Amniotic stem cell (primary cell): Measurements from ENCODE around the gene MAN1C1.

ENCODE experiments used
- DNase-seq: peaks from one replicate; lab custom pipeline; 2025; lab: John Stamatoyannopoulos, UW

Gene MAN1C1

DNA sequence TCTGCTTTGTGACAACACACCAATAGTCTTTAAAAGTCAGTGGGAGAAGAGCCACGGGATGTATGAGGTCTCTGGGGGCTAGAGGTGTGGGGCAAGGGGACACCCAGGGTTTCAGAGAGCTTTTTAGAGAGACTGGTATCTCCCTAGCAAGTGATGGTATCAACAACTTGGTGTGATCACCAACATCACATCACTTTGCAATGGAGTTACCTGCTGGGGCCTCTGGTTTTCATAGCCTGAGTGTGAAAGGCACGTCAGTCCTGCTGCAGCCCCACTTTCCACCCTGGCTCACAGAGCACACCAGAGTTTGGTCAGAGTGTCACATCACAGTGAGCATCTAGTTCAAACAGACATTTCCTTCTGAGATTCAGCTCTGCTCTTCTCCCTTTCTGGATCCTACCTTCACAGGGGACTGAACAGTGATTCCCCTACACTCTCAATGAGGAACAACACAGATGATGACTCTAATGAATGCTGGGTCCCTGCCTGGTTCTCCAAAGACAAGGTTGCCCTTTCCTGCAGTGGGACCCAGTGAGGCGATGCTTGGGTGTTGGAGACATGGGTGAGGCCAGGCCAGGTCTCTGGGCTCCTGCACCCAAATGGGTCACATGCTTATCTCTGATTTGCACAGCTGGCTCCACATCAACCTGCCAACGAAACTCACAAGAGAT lies 2.0 kb upstream of the MAN1C1 start:
- no peak for DNase-seq

- no peak for DNase-seq
These were observed 1.4 kb upstream of the MAN1C1 start for GRCh38 chr1:25615172-25615541.

DNA sequence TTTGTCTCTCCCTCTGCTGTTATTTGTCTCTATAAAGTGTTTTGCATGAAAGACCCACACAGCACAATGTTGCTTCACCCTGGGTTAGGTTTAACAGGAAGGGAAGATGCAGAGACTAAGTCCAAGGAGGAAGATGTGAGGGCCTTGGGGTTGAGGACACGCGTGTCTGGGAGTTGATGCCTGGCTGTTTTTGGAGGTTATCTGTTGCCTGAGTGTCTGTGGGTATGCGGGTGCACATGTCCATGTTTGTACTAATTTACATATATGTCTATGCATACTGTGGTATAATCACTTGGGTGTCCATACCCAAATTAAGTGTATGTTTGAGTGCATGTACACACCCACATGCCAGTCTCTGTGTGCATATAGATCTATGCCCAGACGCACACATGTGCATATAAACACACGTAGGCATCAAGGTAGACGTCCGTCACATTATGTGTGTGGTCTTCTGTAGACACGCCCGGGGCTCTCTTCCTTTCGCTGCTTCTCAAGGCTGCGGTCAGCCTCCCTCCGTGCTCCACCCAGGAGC lies 962 bp upstream of the MAN1C1 start:
- no peak for DNase-seq

- DNase-seq, result no peak
These were observed 515 bp downstream of the MAN1C1 start for GRCh38 chr1:25616987-25617624.

DNA sequence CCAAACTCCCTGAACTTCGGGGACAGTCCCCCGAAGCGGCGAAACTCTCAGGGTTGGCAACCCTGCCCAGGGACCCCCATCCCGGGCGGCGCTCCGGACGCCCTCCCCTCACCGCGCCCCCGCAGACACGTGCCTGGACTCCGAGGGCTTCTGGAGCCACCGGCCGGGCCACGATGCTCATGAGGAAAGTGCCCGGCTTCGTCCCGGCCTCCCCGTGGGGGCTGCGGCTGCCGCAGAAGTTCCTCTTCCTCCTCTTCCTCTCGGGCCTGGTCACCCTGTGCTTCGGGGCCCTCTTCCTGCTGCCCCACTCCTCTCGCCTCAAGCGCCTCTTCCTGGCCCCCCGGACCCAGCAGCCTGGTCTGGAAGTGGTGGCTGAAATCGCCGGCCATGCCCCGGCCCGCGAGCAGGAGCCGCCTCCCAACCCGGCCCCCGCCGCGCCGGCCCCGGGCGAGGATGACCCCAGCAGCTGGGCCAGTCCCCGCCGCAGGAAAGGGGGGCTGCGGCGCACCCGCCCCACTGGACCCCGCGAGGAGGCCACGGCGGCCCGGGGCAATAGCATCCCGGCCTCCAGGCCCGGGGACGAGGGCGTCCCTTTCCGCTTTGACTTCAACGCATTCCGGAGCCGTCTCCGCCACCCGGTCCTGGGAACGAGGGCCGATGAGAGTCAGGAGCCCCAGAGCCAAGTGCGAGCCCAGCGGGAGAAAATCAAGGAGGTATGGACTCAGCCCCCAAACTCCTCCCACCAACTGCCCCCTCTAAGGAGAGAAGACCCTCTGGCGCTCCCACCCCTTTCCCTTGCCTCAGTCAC lies 1.2 kb downstream of the MAN1C1 start:
- DNase-seq, result no peak

- no peak for DNase-seq
These were observed 1.8 kb downstream of the MAN1C1 start for GRCh38 chr1:25618433-25618808.

GRCh38 chr1:25619101-25619890 lies 2.7 kb downstream of the MAN1C1 start:
- DNase-seq, result no peak

- no peak for DNase-seq
These were observed 3.6 kb downstream of the MAN1C1 start for GRCh38 chr1:25620211-25620610.

- DNase-seq, result no peak
These were observed 4.2 kb downstream of the MAN1C1 start for GRCh38 chr1:25620701-25621350.

DNA sequence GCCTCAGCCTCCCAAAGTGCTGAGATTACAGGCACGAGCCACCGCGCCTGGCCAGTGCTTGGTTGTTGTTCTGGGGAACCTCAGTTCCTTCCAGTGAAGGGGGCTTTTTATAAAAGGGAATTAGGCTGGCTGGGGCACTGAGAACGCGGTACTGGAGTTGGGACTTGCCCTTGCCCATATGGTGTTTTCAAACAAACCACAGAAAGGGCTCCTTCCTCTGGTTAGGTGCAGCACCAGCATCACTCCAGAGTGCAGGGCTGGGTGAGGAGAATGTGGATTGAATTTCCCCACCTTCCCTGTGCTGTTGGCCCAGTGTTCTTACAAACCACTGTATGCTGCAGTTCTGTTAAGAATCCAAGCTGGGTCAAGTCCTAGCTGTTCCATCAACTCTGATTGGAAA lies 5.3 kb downstream of the MAN1C1 start:
- no peak for DNase-seq

GRCh38 chr1:25622531-25622930 lies 5.9 kb downstream of the MAN1C1 start:
- no peak for DNase-seq

DNA sequence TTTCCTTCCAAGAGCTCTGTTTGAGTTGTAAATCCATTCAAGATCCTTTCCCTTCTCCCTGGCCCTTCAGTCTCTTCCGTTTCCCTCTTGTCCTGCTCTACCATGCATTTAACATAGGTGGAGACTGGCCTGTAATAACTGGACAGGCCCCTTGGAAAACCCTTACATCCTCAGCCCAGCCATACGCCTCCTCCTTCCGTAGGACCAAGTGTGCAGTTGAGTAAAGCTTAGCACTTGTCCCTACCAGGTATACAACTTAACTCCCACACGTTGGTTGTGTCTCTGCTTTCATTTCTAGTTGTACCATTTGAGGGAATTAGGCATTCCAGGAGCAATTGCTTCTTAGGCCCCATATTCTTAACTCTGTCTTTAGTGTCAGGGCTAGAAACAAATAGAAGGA lies 6.4 kb downstream of the MAN1C1 start:
- DNase-seq, result no peak

DNA sequence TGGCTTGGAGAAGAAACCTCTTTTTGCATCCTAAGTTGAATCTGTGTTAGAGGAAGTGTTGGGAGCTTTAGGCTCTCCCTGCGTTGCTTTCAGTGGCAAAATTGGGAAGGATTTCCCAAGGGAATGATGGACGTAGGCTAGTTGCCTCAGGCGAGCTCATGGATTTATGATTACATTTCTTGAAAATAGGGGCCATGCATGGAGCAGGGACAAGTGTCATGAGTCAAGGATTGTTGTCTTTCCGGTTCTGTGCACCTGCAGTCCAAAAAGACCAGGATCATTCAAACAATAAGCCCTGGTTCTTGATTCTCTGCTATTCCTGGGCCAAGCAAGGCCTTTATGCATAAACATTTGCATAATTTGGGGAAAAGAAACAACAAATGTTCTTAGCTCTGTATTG lies 7.1 kb downstream of the MAN1C1 start:
- DNase-seq, result no peak

DNA sequence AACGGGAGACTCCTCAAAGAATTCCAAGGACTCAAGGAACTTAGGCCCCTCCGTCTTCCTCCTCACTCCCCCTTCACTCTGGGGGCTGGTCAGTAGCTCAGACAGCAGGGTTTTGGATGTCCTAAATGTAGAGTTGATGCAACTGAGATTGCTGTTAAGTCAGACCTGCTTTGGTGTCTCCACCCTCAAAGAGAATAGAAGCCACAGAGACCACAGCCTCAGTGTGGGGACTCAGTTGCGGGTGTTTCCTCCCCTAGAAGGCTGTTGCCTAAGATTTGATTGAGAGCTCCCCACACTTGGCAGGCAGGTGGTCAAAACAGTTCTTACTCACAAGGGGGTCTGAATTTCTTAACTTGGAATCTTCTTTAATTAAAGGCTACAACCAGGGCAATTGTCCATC lies 7.6 kb downstream of the MAN1C1 start:
- no peak for DNase-seq

DNA sequence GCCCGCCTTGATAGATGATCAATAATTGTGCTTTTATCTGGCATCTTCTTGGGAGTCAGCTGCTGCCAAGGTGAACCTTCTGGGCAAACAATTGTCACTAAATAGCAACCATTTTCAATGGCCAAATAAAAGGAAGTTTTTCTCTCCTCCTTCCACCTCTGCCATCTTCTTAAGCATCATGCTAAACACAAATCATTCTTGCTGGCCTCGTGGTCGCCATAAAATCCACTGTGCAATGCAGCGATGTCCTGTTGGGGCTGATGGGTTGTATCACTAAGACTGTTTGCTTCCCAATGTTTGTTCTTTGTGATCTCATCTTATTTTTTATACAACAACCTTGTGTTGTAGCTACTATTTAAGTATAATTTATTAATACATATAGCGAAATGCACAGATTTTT lies 8.0 kb downstream of the MAN1C1 start:
- DNase-seq, result no peak

- DNase-seq, result no peak
These were observed 9.4 kb downstream of the MAN1C1 start for GRCh38 chr1:25626018-25626417.

- no peak for DNase-seq
These were observed 12.3 kb downstream of the MAN1C1 start for GRCh38 chr1:25628741-25629421.

- no peak for DNase-seq
These were observed 13.2 kb downstream of the MAN1C1 start for GRCh38 chr1:25629836-25630235.

DNA sequence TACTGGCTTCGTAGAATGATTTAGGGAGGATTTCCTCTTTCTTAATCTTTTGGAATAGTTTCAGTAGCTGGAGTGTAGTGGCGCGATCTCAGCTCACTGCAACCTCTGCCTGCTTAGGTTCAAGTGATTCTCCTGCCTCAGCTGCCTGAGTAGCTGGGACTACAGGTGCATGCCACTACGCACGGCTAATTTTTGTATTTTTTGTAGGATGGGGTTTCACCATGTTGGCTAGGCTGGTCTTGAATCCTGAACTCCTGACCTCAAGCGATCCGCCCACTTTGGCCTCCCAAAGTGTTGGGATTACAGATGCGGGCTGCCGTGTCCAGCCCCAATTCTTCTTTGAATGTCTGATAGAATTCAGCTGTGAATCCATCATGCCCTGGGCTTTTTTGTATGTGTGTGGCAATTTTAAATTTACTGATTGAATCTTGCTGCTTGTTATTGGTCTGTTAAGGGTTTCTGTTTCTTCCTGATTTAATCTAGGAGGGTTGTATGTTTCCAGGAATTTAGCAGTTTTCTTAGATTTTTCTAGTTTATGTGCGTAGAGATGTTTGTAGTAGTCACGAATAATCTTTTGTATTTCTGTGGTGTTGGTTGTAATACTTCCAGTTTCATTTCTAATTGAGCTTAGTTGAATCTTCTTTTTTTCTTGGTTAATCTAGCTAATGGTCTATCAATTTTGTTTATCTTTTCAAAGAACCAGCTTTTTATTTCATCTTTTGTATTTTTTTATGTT lies 15.3 kb downstream of the MAN1C1 start:
- DNase-seq, result no peak

DNA sequence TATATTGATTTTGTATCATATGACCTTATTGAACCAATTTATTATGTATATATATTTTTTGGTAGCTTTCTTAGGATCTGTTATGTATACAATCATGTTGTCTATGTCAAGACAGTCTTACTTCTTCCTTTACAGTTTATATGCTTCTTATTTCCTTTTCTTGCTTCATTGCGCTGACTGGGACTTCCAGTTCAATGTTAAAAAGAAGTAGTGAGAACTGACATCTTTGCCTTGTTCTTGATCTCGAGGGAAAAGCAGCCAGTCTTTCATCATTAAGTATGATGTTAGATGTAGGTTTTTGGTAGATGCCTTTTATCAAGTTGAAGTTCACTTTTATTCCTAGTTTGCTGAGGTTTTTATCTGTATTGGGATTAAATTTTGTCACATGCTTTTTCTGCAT lies 17.5 kb downstream of the MAN1C1 start:
- no peak for DNase-seq
